ENCODE results near the gene KANK4.

KANK4 gene

DNA sequence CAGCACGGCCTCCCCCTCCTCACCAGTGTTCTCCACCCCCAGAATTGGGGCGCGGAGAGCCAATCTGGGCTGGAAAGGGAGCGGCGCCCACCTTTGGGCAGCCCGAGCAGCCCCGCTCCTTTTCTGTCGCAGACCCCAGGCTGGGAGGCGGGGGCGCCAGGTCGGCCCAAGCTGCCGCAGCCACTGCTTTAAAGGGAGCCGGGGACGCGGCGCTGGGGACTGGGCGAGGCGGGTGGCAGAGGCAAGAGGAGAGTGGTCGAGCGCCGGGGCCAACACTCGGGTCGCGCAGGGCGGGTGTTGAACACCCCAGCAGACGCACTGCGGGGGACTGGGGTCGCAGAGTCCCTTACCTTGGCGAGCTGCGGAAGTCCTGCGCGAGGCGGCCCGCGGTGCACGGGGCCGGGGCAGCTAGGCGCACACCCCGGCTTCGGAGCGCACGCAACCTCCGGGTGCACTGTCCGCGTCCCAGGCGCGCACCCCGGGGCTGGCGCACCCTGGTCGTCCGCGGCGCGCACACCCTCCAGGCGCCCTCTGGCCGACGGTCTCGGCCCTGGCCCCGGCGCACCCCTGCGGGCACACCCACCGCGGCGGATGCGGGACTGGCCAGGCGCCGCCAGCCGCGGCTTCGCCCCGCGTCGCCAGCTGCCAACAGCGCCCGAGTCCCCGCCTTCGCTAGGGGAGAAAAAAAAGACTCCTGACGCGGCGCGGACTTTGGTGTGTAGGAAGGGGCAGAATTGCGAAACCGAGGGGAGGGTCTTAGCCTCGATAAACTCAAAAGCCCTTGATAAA is at the start of gene KANK4:
Gene KANK4, minus strand, starts transcription at position 679 of the 789 bp plus-strand sequence. CDS start 37,870 bp downstream, outside the sequence.
- no peak for DNase-seq (ENCODE audit: low read depth in 3 of 3)

GRCh38 chr1:62368989-62369388 is 49.8 kb upstream of the KANK4 start:
- DNase-seq (ENCODE audit: low read depth in 3 of 3), result no peak

- DNase-seq (ENCODE audit: low read depth in 3 of 3), result no peak
These were observed 47.8 kb upstream of the KANK4 start for GRCh38 chr1:62367005-62367557.

DNA sequence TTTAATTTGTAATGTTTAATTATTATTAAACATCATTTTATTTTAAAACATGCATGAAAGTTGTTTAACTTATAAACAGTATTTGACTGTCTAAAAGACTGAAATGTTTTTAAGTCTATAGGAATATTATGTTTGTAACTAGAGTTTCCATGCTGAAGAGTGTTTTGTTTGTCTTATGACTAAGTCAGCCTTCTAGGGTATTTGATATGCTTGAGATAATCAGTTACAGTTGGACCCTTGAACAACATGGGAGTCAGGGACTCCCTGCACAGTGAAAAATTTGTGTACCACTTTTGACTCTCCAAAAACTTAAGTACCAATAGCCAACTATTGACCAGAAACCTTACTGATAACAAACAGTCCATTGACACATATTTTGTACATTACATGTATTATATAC is 45.5 kb upstream of the KANK4 start:
- no peak for DNase-seq (ENCODE audit: low read depth in 3 of 3)

- DNase-seq (ENCODE audit: low read depth in 3 of 3), result no peak
These were observed 43.7 kb upstream of the KANK4 start for GRCh38 chr1:62362926-62363325.

DNA sequence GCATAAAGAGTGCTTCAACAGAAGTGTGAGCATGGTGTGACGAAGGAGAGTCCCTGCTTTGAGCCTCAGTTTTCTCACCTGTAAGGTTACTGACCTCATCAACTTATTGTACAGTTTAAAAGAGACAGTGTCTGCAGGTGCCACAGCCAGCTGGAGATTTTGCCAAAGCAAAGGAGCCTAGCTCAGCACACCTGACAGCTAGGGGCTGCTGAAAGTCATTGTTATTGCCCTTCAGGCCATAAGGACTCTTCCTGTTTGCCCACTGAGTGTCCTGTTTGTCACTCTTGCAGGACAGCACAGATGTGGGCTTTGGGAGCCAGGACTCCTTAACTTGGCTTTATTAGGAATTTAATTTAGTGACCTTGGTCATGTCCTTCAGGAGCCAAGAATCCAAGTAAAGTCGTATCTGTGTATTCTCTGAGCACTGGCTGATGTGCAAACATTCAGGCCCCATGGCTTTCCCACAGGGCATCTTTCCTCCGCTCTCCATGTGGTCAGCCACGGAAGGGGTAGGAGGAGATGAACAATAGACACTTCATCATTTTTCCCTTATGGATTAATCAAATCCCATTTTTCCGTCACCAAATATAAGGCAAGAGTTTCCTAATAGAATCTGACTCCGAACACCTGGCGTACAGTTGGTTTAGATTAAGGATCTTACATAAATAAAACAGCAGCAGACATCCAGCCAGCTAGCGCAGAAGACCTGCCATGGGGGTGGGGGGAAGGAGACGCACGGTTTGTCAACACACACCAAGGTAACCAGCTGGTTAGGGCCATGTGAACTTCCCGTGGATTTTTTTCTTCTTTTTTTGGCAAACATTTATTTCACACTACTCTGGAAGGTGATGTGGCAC is 43.1 kb upstream of the KANK4 start:
- DNase-seq (ENCODE audit: low read depth in 3 of 3), result no peak

- no peak for DNase-seq (ENCODE audit: low read depth in 3 of 3)
These were observed 42.2 kb upstream of the KANK4 start for GRCh38 chr1:62361431-62361830.

DNA sequence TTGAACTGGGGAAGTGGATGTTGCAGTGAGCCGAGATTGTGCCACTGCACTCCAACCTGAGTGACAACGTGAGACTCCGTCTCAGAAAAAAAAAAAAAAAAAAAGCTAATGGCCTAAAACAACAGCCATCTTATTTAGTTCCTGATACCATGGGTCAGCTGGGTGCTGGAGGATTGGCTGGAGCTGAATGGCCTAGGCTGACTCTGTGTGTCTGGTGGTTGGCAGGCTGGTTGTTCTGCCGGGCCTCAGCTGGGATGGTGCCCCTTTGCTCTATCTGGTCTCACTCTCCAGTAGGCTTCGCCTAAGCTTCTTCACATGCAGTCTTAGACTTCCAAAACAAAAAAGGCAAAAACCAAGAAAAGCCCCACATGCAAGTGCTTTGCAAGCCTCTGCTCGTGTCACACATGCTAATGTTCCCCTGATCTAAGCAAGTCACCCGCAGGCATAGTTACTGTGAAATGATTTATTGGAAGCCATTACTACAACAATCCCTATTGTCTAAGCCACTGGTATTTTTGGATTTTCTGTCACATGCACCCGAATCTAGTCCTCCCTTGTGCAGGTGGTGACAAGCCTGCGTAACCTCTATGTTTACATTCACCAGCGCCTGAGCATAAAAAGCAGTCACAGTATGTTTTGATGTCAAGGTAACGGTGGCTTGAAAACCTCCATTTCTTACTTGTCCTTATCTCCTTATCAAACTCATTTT is 39.6 kb upstream of the KANK4 start:
- no peak for DNase-seq (ENCODE audit: low read depth in 3 of 3)

- no peak for DNase-seq (ENCODE audit: low read depth in 3 of 3)
These were observed 38.7 kb upstream of the KANK4 start for GRCh38 chr1:62357916-62358315.

- peak in 1 of 3 experiments; percentile 4 for DNase-seq (ENCODE audit: low read depth in 3 of 3)
These were observed 37.1 kb upstream of the KANK4 start for GRCh38 chr1:62356257-62356835.

- DNase-seq (ENCODE audit: low read depth in 3 of 3), result no peak
These were observed 35.9 kb upstream of the KANK4 start for GRCh38 chr1:62355095-62355494.

DNA sequence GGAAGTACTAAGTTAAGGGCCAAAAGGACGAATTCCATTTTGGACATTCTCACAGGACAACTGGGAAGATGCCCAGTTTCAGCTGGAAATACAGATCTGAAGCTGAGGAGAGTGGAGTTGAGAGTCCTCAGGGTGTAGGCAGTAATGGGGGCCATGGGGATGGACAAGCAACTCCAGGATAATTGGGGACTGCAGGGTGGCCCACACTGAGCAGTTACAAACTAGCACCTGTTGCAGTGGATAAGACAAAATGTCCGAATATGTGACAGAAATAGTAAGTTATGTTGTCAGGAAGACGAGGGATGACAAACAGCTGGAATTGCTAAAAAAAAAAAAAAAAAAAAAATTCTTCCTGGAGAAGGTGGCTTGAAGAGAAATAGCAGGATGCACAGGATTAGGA is 34.6 kb upstream of the KANK4 start:
- DNase-seq (ENCODE audit: low read depth in 3 of 3), result no peak

- DNase-seq (ENCODE audit: low read depth in 3 of 3), result no peak
These were observed 33.2 kb upstream of the KANK4 start for GRCh38 chr1:62352387-62352786.

DNA sequence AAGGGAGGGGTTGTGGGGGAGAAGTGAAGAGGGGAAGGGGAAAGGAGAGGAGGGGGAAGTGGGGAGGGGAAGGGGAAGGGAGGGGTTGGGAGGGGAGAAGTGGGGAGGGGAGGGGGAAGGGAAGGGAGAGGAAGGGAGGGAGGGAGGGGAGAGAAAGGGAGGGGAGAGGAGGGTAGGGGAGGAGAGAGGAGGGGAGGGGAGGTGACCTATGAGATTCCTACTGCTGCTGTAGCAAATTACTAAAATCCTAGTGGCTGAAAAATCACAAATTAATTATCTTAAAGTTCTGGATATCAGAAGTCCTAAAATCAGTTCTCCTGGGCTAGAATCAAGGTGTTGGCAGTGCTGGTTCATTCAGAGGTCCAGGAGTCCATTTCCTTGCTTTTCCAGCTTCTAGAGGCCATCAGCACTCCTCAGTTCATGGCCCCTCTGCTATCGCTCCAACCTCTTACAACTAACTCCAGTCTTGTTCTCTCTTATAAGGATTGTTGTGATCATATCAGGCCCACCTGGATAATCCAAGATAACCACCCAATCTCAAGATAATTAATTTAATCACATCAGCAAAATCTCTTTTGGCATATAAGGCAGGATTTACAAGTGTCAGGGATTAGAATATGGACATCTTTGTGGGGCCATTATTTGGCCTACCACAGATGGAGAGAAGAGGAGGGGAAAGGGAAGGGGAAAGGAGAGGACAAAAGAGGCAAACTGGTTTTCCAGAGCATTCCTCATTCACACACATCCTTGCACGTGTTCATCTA is 30.4 kb upstream of the KANK4 start:
- DNase-seq (ENCODE audit: low read depth in 3 of 3), result no peak

DNA sequence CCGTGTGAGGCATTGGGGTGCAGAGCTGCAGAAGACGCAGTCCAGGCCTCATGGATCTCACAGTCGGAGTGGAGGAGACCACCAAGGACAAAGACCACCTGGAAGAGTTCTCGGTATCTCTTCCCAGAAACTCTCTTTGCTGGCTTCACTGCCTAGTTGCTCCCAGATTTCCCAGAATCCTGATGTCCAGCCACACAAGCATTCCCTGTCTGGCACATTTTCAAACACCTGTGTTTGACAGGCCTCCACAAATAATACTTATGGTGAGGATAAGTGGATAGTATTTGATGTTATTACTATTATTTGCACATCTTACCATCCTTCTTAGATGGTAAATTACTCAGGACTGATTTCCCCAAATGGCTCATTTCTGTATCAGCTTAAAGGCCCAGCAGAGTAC is 27.7 kb upstream of the KANK4 start:
- no peak for DNase-seq (ENCODE audit: low read depth in 3 of 3)

DNA sequence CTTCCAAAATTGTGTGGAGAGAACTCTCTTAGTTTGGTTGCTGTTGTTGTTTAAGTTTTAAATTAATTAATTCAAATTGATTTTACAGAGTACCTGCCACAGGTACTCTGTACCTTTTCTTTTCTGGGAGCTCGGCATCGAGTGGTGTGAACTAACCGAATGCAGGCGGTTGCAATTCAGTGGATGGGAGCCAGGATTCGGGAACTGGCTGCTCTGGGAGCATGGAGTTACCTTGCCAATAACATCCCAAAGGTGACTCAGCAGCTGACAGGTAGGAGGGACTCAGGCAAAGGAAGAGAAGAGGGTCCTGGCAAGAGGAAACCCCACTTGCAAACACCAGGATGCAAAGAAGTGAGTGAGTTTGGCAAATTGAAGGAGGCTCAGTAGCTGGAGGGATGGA is 24.7 kb upstream of the KANK4 start:
- no peak for DNase-seq (ENCODE audit: low read depth in 3 of 3)

- DNase-seq (ENCODE audit: low read depth in 3 of 3), result no peak
These were observed 23.0 kb upstream of the KANK4 start for GRCh38 chr1:62342270-62342669.

GRCh38 chr1:62341615-62342014 is 22.4 kb upstream of the KANK4 start:
- no peak for DNase-seq (ENCODE audit: low read depth in 3 of 3)

DNA sequence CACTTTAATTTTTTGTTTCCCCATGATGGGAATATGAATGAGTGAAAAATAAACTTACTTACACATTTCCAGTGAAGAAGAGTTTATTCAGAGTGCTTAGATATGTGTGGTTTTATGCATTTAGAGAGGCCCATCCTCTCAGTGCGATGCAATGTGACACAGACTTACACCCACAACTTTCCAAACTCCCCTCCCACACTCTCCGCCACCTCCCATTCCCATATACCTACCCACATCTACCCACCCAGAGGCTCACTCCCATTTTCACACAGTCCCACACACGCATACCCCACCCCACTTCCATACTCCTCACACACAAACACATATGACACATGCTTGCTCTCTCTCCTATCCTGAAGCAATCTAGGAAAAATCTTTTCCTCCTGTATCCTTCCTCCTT is 21.9 kb upstream of the KANK4 start:
- no peak for DNase-seq (ENCODE audit: low read depth in 3 of 3)

DNA sequence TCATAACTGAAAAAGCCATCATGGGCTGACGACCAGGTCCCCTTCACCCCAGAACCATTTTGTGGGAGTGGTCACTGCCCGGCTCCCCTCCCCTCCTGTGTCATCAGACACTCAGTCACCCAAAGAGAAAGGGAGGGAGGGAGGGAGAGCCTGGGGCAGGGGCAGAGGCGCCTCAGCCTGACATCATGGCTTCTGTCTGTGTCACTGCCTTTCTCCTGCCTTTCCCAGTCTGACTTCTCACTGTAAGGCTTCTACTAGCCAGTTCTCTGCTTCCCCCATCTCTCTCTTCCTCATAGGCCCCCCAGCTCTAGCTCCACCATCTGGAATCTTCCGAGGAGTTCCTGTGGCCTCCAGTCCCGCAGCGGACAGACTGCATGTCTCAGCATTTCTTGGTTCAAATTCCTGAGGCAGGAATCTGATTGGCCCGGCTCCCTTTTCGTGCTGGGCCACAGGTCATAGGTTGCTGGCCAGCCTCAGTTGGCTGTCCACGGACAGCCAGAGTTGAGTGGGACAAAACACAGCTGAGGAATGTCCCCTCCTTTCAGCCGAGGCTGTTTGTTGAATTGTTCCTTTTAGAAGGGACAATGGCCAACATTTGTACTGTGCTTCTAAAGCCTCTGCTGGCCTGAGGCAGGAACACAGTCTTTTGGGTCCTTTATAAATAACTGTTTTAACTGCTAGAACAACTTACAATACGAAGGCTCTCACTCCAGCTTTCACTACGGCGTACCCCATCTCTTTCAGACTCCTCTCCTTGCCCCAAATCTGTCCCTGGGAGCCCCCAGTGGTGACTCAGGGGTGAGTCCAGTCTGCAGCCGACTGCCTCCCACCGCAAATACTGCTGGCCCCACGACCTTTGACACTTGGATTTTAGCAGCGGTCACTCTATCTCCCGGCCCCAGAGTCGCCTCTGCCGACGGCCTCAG is 18.7 kb upstream of the KANK4 start:
- DNase-seq (ENCODE audit: low read depth in 3 of 3), result no peak

Data from stimulated activated CD4-positive, alpha-beta T cell treated with anti-CD3 and anti-CD28 coated beads, TNF-alpha, amount 100 ng/mL, for 24 hours (primary cell).